ENCODE data around the gene NRXN2. TPM values are rescaled to one million over a fixed set of nuclear protein-coding genes. Genes with fewer than 3 reads are reported as not detected.

NRXN2 gene
- total RNA-seq, 1 experiment from 2014 or later: not detected

DNA sequence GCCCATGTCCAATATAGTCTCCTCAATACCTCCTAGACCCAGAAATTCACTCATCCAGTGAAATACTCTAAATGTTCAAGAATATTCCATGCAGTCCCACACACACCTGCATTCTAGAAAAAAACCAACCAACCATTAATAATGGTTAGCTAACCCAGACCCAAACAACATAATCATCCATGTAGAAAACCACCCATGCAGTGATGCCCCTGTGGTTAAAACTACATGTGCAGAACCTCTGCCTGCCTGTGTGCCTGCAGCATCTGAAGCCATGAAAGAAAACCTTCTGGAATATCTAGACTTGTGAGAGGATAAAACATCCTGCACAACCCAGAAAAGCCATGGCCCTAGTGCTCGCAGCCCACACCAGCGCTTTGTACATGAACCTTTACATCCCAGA, 84.2 kb downstream of the NRXN2 start:
- Mint-ChIP-seq H3K36me3 (ENCODE audit: insufficient read depth, unreplicated experiment) (no peaks in the 10 kb centered on the region), H3K9me3 (ENCODE audit: low read depth, unreplicated experiment) (no peaks in the 10 kb centered on the region), H3K4me3 (ENCODE audit: low read depth, unreplicated experiment) (no peak overlapping the region), H3K27ac (ENCODE audit: unreplicated experiment) (no peak overlapping the region), H3K4me1 (ENCODE audit: low read depth, unreplicated experiment) (no peaks in the 10 kb centered on the region), H3K27me3 (ENCODE audit: unreplicated experiment) (peaks cover 36% of the 10 kb centered on the region)
- TF ChIP-seq, protein P1, sequence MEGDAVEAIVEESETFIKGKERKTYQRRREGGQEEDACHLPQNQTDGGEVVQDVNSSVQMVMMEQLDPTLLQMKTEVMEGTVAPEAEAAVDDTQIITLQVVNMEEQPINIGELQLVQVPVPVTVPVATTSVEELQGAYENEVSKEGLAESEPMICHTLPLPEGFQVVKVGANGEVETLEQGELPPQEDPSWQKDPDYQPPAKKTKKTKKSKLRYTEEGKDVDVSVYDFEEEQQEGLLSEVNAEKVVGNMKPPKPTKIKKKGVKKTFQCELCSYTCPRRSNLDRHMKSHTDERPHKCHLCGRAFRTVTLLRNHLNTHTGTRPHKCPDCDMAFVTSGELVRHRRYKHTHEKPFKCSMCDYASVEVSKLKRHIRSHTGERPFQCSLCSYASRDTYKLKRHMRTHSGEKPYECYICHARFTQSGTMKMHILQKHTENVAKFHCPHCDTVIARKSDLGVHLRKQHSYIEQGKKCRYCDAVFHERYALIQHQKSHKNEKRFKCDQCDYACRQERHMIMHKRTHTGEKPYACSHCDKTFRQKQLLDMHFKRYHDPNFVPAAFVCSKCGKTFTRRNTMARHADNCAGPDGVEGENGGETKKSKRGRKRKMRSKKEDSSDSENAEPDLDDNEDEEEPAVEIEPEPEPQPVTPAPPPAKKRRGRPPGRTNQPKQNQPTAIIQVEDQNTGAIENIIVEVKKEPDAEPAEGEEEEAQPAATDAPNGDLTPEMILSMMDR (IDR thresholded peaks at IDR 0.05; ENCODE audit: unreplicated experiment): no peak
- no TSS peak for BruUV-seq (replicated peaks)
- intact Hi-C loops (cut with micrococcal nuclease; ENCODE audit: unreplicated experiment): no loop called here
- no peak for DNase-seq
- CTCF ChIA-PET: no interaction called here

DNA sequence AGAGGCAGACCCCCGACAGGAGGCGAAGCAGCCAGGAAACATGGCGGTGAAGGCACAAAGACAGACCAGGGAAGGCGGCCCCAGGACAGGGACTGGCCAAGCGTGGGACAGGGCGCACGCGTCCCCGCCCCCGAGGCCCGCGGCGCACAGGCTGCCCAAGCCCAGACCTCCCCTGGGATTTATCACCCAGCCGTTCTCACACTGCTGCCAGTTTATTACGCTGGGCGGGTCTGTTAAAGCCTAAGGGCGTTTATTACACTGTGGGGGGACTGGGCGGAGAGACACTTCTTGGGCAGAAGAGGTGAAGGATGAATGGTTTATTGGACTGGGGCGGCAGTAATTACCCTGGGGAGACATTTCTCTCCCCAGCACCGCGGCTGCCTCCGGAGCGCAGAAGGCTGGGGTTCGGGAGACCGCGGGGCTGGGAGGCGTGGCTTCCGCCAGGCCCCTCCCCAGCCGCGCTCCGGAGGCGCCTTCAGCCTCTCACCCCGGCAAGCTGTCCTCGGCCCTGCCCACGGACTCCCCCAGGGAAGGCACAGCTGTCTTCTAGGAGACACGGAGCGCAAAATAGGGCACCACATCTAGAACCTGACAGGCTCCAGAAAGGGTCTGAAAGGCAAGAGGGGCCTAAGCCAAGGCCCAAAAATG, 84.9 kb downstream of the NRXN2 start:
- CTCF ChIA-PET: no interaction called here
- no peak for DNase-seq
- peaks cover 37% of the 10 kb centered on the region for H3K27me3 Mint-ChIP-seq (ENCODE audit: unreplicated experiment)
- no peaks in the 10 kb centered on the region for H3K4me1 Mint-ChIP-seq (ENCODE audit: low read depth, unreplicated experiment)
- no peak overlapping the region for H3K27ac Mint-ChIP-seq (ENCODE audit: unreplicated experiment)
- no peaks in the 10 kb centered on the region for H3K9me3 Mint-ChIP-seq (ENCODE audit: low read depth, unreplicated experiment)
- no TSS peak for BruUV-seq (replicated peaks)
- intact Hi-C loops (cut with micrococcal nuclease; ENCODE audit: unreplicated experiment): no loop called here
- TF ChIP-seq, protein P1 (IDR thresholded peaks at IDR 0.05; ENCODE audit: unreplicated experiment): no peak
- no peak overlapping the region for H3K4me3 Mint-ChIP-seq (ENCODE audit: low read depth, unreplicated experiment)
- H3K36me3 Mint-ChIP-seq (ENCODE audit: insufficient read depth, unreplicated experiment): no peaks in the 10 kb centered on the region

- Mint-ChIP-seq H3K27me3 (ENCODE audit: unreplicated experiment) (peaks cover 43% of the 10 kb centered on the region), H3K27ac (ENCODE audit: unreplicated experiment) (no peak overlapping the region), H3K4me1 (ENCODE audit: low read depth, unreplicated experiment) (no peaks in the 10 kb centered on the region), H3K36me3 (ENCODE audit: insufficient read depth, unreplicated experiment) (no peaks in the 10 kb centered on the region), H3K9me3 (ENCODE audit: low read depth, unreplicated experiment) (no peaks in the 10 kb centered on the region), H3K4me3 (ENCODE audit: low read depth, unreplicated experiment) (no peak overlapping the region)
- DNase-seq: no peak
- TF ChIP-seq, protein P1 (IDR thresholded peaks at IDR 0.05; ENCODE audit: unreplicated experiment): no peak
- intact Hi-C loops (cut with micrococcal nuclease; ENCODE audit: unreplicated experiment): no loop called here
- CTCF ChIA-PET: no interaction called here
- no TSS peak for BruUV-seq (replicated peaks)
These were observed 85.5 kb downstream of the NRXN2 start for GRCh38 chr11:64637334-64638017.

GRCh38 chr11:64633555-64634159, 89.3 kb downstream of the NRXN2 start:
- DNase-seq: no peak
- no peaks in the 10 kb centered on the region for H3K4me1 Mint-ChIP-seq (ENCODE audit: low read depth, unreplicated experiment)
- H3K36me3 Mint-ChIP-seq (ENCODE audit: insufficient read depth, unreplicated experiment): no peaks in the 10 kb centered on the region
- peaks cover 74% of the 10 kb centered on the region for H3K27me3 Mint-ChIP-seq (ENCODE audit: unreplicated experiment)
- TF ChIP-seq, protein P1 (IDR thresholded peaks at IDR 0.05; ENCODE audit: unreplicated experiment): no peak
- H3K27ac Mint-ChIP-seq (ENCODE audit: unreplicated experiment): no peak overlapping the region
- no peak overlapping the region for H3K4me3 Mint-ChIP-seq (ENCODE audit: low read depth, unreplicated experiment)
- BruUV-seq (replicated peaks): no TSS peak
- H3K9me3 Mint-ChIP-seq (ENCODE audit: low read depth, unreplicated experiment): no peaks in the 10 kb centered on the region
- intact Hi-C loops (cut with micrococcal nuclease; ENCODE audit: unreplicated experiment): no loop called here
- CTCF ChIA-PET: interaction anchor here (0.6 to 2.4 kb wide), 2 partner anchors 17 to 404 kb away, joined by 7 to 11 read pairs; no protein-coding TSS in a partner anchor

Data from Calu3 (cell line).